K562 (cell line): Measurements from ENCODE around the gene NGRN.

Source experiments
- MAZ ChIP-seq, 2 experiments: fragments of 450-650 bp in 1 of 2; sonication (generic) in 1 of 2; formaldehyde crosslinking; IDR thresholded peaks in 1 of 2; conservative IDR thresholded peaks in 1 of 2; 2 replicates each; pipeline versions ENCODE4 v1.4.0 to v1.5.0; 2020; ENCODE audit warnings: mild to moderate bottlenecking in 1 of 2, missing genetic modification reagents in 1 of 2
- NFYB ChIP-seq: IDR thresholded peaks from 2 replicates; pipeline ENCODE4 v1.6.1; 2011; ENCODE audit warnings: mild to moderate bottlenecking, moderate library complexity; ENCODE audit not compliant: insufficient read length; ENCODE audit errors: extremely low read depth
- TAL1 ChIP-seq: fragments of 450-650 bp; IDR thresholded peaks from 2 replicates; pipeline ENCODE4 v1.6.1; 2016; ENCODE audit warnings: mild to moderate bottlenecking
- ZNF75A ChIP-seq: fragments of 450-650 bp; formaldehyde crosslinking; IDR thresholded peaks from 2 replicates; pipeline ENCODE4 v1.4.0; 2020; ENCODE audit warnings: mild to moderate bottlenecking
- ZNF764 ChIP-seq: fragments of 250-450 bp; sonication (Bioruptor Pico); IDR thresholded peaks from 2 replicates; pipeline ENCODE4 v1.4.0; 2020; ENCODE audit warnings: low read depth, mild to moderate bottlenecking, moderate library complexity
- TF ChIP-seq, protein P1 (sequence below): fragments of 450-650 bp; formaldehyde crosslinking; IDR thresholded peaks from 2 replicates; pipeline ENCODE4 v1.4.0; 2022; ENCODE audit warnings: missing genetic modification characterization
- TF ChIP-seq, protein P2 (sequence below), 2 experiments: fragments of 450-650 bp; formaldehyde crosslinking in 1 of 2; IDR thresholded peaks; 2 replicates each; pipeline versions ENCODE4 v1.4.0 to v1.6.1; 2014 to 2020; ENCODE audit warnings: mild to moderate bottlenecking in 2 of 2, borderline replicate concordance in 1 of 2, low read depth in 1 of 2

DNA sequence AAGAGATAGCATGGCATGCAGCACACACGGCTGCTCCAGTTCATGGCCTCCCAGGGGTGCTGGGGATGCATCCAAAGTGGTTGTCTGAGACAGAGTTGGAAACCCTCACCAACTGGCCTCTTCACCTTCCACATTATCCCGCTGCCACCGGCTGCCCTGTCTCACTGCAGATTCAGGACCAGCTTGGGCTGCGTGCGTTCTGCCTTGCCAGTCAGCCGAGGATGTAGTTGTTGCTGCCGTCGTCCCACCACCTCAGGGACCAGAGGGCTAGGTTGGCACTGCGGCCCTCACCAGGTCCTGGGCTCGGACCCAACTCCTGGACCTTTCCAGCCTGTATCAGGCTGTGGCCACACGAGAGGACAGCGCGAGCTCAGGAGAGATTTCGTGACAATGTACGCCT is 36.5 kb upstream of the NGRN start:
- no peak for TF ChIP-seq MAZ (CRISPR knock-in tag; conservative IDR thresholded peaks at IDR 0.05 in 1 of 2, IDR thresholded peaks at IDR 0.05 in 1 of 2)
- TF ChIP-seq, protein P1, sequence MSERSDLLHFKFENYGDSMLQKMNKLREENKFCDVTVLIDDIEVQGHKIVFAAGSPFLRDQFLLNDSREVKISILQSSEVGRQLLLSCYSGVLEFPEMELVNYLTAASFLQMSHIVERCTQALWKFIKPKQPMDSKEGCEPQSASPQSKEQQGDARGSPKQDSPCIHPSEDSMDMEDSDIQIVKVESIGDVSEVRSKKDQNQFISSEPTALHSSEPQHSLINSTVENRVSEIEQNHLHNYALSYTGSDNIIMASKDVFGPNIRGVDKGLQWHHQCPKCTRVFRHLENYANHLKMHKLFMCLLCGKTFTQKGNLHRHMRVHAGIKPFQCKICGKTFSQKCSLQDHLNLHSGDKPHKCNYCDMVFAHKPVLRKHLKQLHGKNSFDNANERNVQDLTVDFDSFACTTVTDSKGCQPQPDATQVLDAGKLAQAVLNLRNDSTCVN = no peak
- TF ChIP-seq ZNF764 = no peak
- TF ChIP-seq, protein P2, sequence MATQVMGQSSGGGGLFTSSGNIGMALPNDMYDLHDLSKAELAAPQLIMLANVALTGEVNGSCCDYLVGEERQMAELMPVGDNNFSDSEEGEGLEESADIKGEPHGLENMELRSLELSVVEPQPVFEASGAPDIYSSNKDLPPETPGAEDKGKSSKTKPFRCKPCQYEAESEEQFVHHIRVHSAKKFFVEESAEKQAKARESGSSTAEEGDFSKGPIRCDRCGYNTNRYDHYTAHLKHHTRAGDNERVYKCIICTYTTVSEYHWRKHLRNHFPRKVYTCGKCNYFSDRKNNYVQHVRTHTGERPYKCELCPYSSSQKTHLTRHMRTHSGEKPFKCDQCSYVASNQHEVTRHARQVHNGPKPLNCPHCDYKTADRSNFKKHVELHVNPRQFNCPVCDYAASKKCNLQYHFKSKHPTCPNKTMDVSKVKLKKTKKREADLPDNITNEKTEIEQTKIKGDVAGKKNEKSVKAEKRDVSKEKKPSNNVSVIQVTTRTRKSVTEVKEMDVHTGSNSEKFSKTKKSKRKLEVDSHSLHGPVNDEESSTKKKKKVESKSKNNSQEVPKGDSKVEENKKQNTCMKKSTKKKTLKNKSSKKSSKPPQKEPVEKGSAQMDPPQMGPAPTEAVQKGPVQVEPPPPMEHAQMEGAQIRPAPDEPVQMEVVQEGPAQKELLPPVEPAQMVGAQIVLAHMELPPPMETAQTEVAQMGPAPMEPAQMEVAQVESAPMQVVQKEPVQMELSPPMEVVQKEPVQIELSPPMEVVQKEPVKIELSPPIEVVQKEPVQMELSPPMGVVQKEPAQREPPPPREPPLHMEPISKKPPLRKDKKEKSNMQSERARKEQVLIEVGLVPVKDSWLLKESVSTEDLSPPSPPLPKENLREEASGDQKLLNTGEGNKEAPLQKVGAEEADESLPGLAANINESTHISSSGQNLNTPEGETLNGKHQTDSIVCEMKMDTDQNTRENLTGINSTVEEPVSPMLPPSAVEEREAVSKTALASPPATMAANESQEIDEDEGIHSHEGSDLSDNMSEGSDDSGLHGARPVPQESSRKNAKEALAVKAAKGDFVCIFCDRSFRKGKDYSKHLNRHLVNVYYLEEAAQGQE (IDR thresholded peaks at IDR 0.05; ENCODE audit: borderline replicate concordance) = no peak
- TF ChIP-seq, protein P2 (CRISPR knock-in tag; IDR thresholded peaks at IDR 0.05; ENCODE audit: low read depth) = no peak
- TF ChIP-seq NFYB = no peak
- TF ChIP-seq TAL1 = no peak
- no peak for TF ChIP-seq ZNF75A
